GM12875 (cell line): Measurements from ENCODE around the gene PCDHGA6.

Source experiments
- H3K4me3 ChIP-seq: one replicate; pipeline ENCODE4 v1.5.1; 2011; ENCODE audit warnings: low read depth, low read length, control low read depth
- CTCF ChIP-seq: IDR thresholded peaks from 2 replicates; pipeline ENCODE4 v1.5.1; 2011; ENCODE audit warnings: low read depth, mild to moderate bottlenecking, control low read depth, inconsistent platforms, low read length, moderate library complexity, borderline replicate concordance; ENCODE audit not compliant: insufficient read depth

Gene PCDHGA6

GRCh38 chr5:141354900-141355469 is 18.7 kb upstream of the PCDHGA6 start, which contains the start of gene PCDHGA4:
Gene PCDHGA4, plus strand, starts transcription at chr5:141355021. Its CDS starts 87 bp downstream, at chr5:141355108.
- peak; percentile 32; the same call in 1 of the 2 replicates for TF ChIP-seq CTCF
- H3K4me3 ChIP-seq = no peak within 1 kb of the TSS

- no peak for TF ChIP-seq CTCF
- H3K4me3 ChIP-seq = no peak overlapping the region
Observed at GRCh38 chr5:141355641-141356040, 18.1 kb upstream of the PCDHGA6 start.

GRCh38 chr5:141356133-141356532 is 17.6 kb upstream of the PCDHGA6 start:
- no peak for TF ChIP-seq CTCF

GRCh38 chr5:141356950-141357349 is 16.7 kb upstream of the PCDHGA6 start:
- H3K4me3 ChIP-seq = no peak overlapping the region
- no peak for TF ChIP-seq CTCF

More at GRCh38 chr5:141356133-141356532, 17.6 kb upstream of the PCDHGA6 start:
- no peak overlapping the region for H3K4me3 ChIP-seq

GRCh38 chr5:141359790-141360426 is 13.8 kb upstream of the PCDHGA6 start, which contains the start of gene PCDHGB2:
Gene PCDHGB2, plus strand, starts transcription at chr5:141359994. Its CDS starts 142 bp downstream, at chr5:141360136.
- TF ChIP-seq CTCF = peak; percentile 32; the same call in 1 of the 2 replicates
- H3K4me3 ChIP-seq = peak within 1 kb of the TSS; percentile 56

- no peak overlapping the region for H3K4me3 ChIP-seq
Observed at GRCh38 chr5:141360685-141361084, 13.0 kb upstream of the PCDHGA6 start.

More at GRCh38 chr5:141360685-141361084, 13.0 kb upstream of the PCDHGA6 start:
- TF ChIP-seq CTCF = no peak
